HEK293 (cell line): ENCODE results near the gene UBE2E1.
"Not testable (repeated sequence)": the region's sequence is repeated elsewhere in the genome, so short reads cannot be mapped to it uniquely, and the experiment has no call there.

Source experiments
- MYNN ChIP-seq: fragments of 450-650 bp; formaldehyde crosslinking; IDR thresholded peaks from 2 replicates; pipeline ENCODE4 v1.5.1; 2016; ENCODE audit warnings: missing biosample characterization, missing genetic modification characterization, borderline replicate concordance
- ZNF302 ChIP-seq: fragments of 450-650 bp; formaldehyde crosslinking; IDR thresholded peaks from 2 replicates; pipeline ENCODE4 v1.5.1; 2016; ENCODE audit warnings: missing biosample characterization, missing genetic modification characterization, low read depth
- TF ChIP-seq, protein P1 (sequence below): fragments of 450-650 bp; formaldehyde crosslinking; IDR thresholded peaks from 2 replicates; pipeline ENCODE4 v1.5.1; 2016; ENCODE audit warnings: missing biosample characterization, missing genetic modification characterization
- TF ChIP-seq, protein P2 (sequence below): fragments of 450-650 bp; formaldehyde crosslinking; IDR thresholded peaks from 2 replicates; pipeline ENCODE4 v1.5.1; 2016; ENCODE audit warnings: missing biosample characterization, missing genetic modification characterization, low read depth

DNA sequence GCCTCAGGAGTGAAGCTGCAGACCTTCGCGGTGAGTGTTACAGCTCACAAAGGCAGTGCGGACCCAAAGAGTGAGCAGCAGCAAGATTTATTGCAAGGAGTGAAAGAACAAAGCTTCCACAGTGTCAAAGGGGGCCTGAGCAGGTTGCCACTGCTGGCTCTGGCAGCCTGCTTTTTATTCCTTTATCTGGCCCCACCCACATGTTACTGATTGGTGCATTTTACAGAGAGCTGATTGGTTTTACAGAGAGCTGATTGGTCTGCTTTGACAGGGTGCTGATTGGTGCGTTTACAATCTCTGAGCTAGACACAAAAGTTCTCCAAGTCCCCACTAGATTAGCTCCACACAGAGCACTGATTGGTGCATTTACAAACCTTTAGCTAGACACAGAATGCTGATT, 76.2 kb downstream of the UBE2E1 start:
- TF ChIP-seq, protein P1, sequence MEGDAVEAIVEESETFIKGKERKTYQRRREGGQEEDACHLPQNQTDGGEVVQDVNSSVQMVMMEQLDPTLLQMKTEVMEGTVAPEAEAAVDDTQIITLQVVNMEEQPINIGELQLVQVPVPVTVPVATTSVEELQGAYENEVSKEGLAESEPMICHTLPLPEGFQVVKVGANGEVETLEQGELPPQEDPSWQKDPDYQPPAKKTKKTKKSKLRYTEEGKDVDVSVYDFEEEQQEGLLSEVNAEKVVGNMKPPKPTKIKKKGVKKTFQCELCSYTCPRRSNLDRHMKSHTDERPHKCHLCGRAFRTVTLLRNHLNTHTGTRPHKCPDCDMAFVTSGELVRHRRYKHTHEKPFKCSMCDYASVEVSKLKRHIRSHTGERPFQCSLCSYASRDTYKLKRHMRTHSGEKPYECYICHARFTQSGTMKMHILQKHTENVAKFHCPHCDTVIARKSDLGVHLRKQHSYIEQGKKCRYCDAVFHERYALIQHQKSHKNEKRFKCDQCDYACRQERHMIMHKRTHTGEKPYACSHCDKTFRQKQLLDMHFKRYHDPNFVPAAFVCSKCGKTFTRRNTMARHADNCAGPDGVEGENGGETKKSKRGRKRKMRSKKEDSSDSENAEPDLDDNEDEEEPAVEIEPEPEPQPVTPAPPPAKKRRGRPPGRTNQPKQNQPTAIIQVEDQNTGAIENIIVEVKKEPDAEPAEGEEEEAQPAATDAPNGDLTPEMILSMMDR (tag by site-specific recombination) = not testable (repeated sequence)
- TF ChIP-seq, protein P2, sequence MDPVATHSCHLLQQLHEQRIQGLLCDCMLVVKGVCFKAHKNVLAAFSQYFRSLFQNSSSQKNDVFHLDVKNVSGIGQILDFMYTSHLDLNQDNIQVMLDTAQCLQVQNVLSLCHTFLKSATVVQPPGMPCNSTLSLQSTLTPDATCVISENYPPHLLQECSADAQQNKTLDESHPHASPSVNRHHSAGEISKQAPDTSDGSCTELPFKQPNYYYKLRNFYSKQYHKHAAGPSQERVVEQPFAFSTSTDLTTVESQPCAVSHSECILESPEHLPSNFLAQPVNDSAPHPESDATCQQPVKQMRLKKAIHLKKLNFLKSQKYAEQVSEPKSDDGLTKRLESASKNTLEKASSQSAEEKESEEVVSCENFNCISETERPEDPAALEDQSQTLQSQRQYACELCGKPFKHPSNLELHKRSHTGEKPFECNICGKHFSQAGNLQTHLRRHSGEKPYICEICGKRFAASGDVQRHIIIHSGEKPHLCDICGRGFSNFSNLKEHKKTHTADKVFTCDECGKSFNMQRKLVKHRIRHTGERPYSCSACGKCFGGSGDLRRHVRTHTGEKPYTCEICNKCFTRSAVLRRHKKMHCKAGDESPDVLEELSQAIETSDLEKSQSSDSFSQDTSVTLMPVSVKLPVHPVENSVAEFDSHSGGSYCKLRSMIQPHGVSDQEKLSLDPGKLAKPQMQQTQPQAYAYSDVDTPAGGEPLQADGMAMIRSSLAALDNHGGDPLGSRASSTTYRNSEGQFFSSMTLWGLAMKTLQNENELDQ (tag by site-specific recombination) = not testable (repeated sequence)
- TF ChIP-seq ZNF302, MYNN (tag by site-specific recombination): not testable (repeated sequence)
